Endothelial cell of umbilical vein (primary cell): ENCODE measurements around the gene MRAP.

Experiments
- EZH2 ChIP-seq: IDR thresholded peaks from 2 replicates; pipeline ENCODE4 v1.6.1; 2012; ENCODE audit warnings: borderline replicate concordance, low read depth, mild to moderate bottlenecking, moderate library complexity, low read length, inconsistent platforms; ENCODE audit not compliant: severe bottlenecking
- MYC ChIP-seq: IDR thresholded peaks from one replicate; pipeline ENCODE4 v1.6.1; 2011; ENCODE audit warnings: mild to moderate bottlenecking, low read depth, low read length
- POLR2A ChIP-seq: IDR thresholded peaks from 2 replicates; pipeline ENCODE4 v1.6.1; 2012; ENCODE audit warnings: low read depth, mild to moderate bottlenecking, control low read depth, low read length
- POLR2AphosphoS5 ChIP-seq: IDR thresholded peaks from 2 replicates; pipeline ENCODE4 v1.6.1; 2012; ENCODE audit warnings: low read depth, mild to moderate bottlenecking, control low read depth, low read length, moderate library complexity; ENCODE audit not compliant: insufficient read depth
- TF ChIP-seq, protein P1 (sequence below), 2 donors: IDR thresholded peaks; 1 replicate in 1 of 2; 2 replicates in 1 of 2; pipeline ENCODE4 v1.5.1; 2011; ENCODE audit warnings: low read length in 2 of 2, mild to moderate bottlenecking in 2 of 2, moderate library complexity in 2 of 2, control low read depth in 1 of 2, inconsistent platforms in 1 of 2, low read depth in 1 of 2; ENCODE audit not compliant: insufficient read depth in 1 of 2; ENCODE audit errors: extremely low read depth in 1 of 2

DNA sequence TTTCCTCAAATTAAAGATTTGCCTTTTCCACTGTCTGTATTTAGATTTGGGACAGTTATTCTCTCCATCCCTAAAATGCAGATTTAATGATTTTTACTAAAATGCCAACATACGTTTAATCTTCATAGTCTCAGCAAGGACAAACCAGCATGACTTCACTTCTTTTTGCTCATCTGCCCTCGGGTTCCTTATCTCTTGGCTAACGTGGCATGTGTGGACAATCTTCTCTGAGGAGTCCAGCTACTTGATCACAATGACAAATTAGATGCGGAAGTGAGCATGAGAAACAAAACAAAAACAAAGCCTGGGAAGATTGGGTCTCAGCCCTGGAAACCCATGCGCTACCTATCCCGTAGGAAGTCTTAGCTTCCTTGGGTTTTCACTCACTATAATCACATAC is 1.0 kb downstream of the MRAP start:
- TF ChIP-seq, protein P1, sequence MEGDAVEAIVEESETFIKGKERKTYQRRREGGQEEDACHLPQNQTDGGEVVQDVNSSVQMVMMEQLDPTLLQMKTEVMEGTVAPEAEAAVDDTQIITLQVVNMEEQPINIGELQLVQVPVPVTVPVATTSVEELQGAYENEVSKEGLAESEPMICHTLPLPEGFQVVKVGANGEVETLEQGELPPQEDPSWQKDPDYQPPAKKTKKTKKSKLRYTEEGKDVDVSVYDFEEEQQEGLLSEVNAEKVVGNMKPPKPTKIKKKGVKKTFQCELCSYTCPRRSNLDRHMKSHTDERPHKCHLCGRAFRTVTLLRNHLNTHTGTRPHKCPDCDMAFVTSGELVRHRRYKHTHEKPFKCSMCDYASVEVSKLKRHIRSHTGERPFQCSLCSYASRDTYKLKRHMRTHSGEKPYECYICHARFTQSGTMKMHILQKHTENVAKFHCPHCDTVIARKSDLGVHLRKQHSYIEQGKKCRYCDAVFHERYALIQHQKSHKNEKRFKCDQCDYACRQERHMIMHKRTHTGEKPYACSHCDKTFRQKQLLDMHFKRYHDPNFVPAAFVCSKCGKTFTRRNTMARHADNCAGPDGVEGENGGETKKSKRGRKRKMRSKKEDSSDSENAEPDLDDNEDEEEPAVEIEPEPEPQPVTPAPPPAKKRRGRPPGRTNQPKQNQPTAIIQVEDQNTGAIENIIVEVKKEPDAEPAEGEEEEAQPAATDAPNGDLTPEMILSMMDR (IDR thresholded peaks at IDR 0.05; ENCODE audit: extremely low read depth in 1 of 2, insufficient read depth in 1 of 2, low read depth in 1 of 2, low read length in 2 of 2), result no peak
- TF ChIP-seq POLR2AphosphoS5 (no peak), EZH2 (no peak), MYC (no peak), POLR2A (no peak)
